Measurements from ENCODE around the gene STK35.

GRCh38 chr20:2122936-2123335 is 21.3 kb downstream of the STK35 start:
- TF ChIP-seq POLR2A (IDR thresholded peaks at IDR 0.05) (no peak), CTCF (IDR thresholded peaks at IDR 0.05) (no peak)

All from uterus (tissue), 2 donors.